Uterus (tissue), 2 donors: Measurements from ENCODE around the gene TUT7.

ENCODE experiments used
- POLR2A ChIP-seq, 2 donors: fragments of 450-650 bp; IDR thresholded peaks; one replicate each; pipeline ENCODE4 v1.6.1; 2016; ENCODE audit warnings: antibody characterized with exemption in 2 of 2, mild to moderate bottlenecking in 1 of 2, moderate library complexity in 1 of 2
- TF ChIP-seq, protein P1 (sequence below), 4 experiments: fragments of 200-600 bp in 2 of 4; fragments of 450-650 bp in 2 of 4; sonication (generic) in 2 of 4; IDR thresholded peaks; one replicate each; pipeline ENCODE4 v1.5.1; 2016 to 2019; ENCODE audit warnings: antibody characterized with exemption in 4 of 4, mild to moderate bottlenecking in 2 of 4, moderate library complexity in 1 of 4

DNA sequence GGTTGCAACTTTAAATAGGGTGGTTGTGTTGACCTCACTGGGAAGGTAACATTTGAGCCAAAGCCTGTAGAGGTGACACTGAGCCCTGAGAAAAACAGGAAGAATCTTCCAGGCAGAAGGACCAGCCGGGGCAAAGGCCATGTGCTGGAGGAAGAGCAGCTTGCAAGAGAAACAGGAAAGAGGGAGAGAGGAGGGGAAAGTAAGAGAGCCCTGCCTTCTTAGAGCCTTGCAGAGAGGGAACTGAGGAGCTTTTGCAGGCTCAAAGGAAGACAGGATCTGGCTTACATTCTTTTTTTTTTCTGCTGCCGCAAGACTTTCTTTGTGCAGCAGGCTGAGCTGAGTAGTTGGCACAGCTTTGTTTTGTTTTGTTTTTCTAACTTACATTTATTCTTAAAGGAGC lies 112.1 kb downstream of the TUT7 start:
- TF ChIP-seq, protein P1, sequence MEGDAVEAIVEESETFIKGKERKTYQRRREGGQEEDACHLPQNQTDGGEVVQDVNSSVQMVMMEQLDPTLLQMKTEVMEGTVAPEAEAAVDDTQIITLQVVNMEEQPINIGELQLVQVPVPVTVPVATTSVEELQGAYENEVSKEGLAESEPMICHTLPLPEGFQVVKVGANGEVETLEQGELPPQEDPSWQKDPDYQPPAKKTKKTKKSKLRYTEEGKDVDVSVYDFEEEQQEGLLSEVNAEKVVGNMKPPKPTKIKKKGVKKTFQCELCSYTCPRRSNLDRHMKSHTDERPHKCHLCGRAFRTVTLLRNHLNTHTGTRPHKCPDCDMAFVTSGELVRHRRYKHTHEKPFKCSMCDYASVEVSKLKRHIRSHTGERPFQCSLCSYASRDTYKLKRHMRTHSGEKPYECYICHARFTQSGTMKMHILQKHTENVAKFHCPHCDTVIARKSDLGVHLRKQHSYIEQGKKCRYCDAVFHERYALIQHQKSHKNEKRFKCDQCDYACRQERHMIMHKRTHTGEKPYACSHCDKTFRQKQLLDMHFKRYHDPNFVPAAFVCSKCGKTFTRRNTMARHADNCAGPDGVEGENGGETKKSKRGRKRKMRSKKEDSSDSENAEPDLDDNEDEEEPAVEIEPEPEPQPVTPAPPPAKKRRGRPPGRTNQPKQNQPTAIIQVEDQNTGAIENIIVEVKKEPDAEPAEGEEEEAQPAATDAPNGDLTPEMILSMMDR (IDR thresholded peaks at IDR 0.05), result no peak
- TF ChIP-seq POLR2A (IDR thresholded peaks at IDR 0.05), result no peak
